Activated naive CD4-positive, alpha-beta T cell treated with anti-CD3 and anti-CD28 coated beads, Interleukin-2, amount 50 U/mL, for 24 hours (primary cell): Measurements from ENCODE around the gene KLF3.
A peak's percentile ranks its signal among the peaks of the same experiment; 100 is the strongest.

Experiments used
- H3K27ac Mint-ChIP-seq: one replicate; pipeline ENCODE4 v1.8.0; 2021; ENCODE audit warnings: mild to moderate bottlenecking, mixed read lengths
- H3K27me3 Mint-ChIP-seq: one replicate; pipeline ENCODE4 v1.8.0; 2021; ENCODE audit warnings: mixed read lengths
- H3K36me3 Mint-ChIP-seq: one replicate; pipeline ENCODE4 v1.8.0; 2021; ENCODE audit warnings: mixed read lengths
- H3K4me1 Mint-ChIP-seq: one replicate; pipeline ENCODE4 v1.8.0; 2021; ENCODE audit warnings: mixed read lengths
- H3K4me3 Mint-ChIP-seq: one replicate; pipeline ENCODE4 v1.8.0; 2021; ENCODE audit warnings: mild to moderate bottlenecking, mixed read lengths
- H3K9me3 Mint-ChIP-seq: one replicate; pipeline ENCODE4 v1.8.0; 2021; ENCODE audit warnings: mixed read lengths

Gene KLF3

GRCh38 chr4:38675146-38676121 is 11.4 kb downstream of the KLF3 start:
- peak overlapping the region; percentile 94 for H3K27ac Mint-ChIP-seq
- peaks cover 5% of the 10 kb centered on the region for H3K36me3 Mint-ChIP-seq
- H3K4me1 Mint-ChIP-seq = peaks cover 87% of the 10 kb centered on the region
- no peaks in the 10 kb centered on the region for H3K9me3 Mint-ChIP-seq
- H3K27me3 Mint-ChIP-seq = no peaks in the 10 kb centered on the region
- H3K4me3 Mint-ChIP-seq = peak overlapping the region; percentile 79

GRCh38 chr4:38676986-38677385 is 13.0 kb downstream of the KLF3 start:
- Mint-ChIP-seq H3K4me1 (peaks cover 81% of the 10 kb centered on the region), H3K36me3 (peaks cover 10% of the 10 kb centered on the region), H3K9me3 (no peaks in the 10 kb centered on the region), H3K4me3 (no peak overlapping the region), H3K27ac (peak overlapping the region; percentile 85), H3K27me3 (no peaks in the 10 kb centered on the region)

- peaks cover 10% of the 10 kb centered on the region for H3K36me3 Mint-ChIP-seq
- peaks cover 81% of the 10 kb centered on the region for H3K4me1 Mint-ChIP-seq
- peak overlapping the region; percentile 85 for H3K27ac Mint-ChIP-seq
- no peaks in the 10 kb centered on the region for H3K9me3 Mint-ChIP-seq
- H3K4me3 Mint-ChIP-seq = peak overlapping the region; percentile 31
- H3K27me3 Mint-ChIP-seq = no peaks in the 10 kb centered on the region
Measured at GRCh38 chr4:38677441-38677840, 13.4 kb downstream of the KLF3 start.

- H3K27ac Mint-ChIP-seq = peak overlapping the region; percentile 73
- H3K4me3 Mint-ChIP-seq = peak overlapping the region; percentile 57
- H3K9me3 Mint-ChIP-seq = no peaks in the 10 kb centered on the region
- peaks cover 81% of the 10 kb centered on the region for H3K4me1 Mint-ChIP-seq
- H3K36me3 Mint-ChIP-seq = peaks cover 10% of the 10 kb centered on the region
- no peaks in the 10 kb centered on the region for H3K27me3 Mint-ChIP-seq
Measured at GRCh38 chr4:38678078-38678477, 14.1 kb downstream of the KLF3 start.

GRCh38 chr4:38679921-38680320 is 15.9 kb downstream of the KLF3 start:
- Mint-ChIP-seq H3K9me3 (no peaks in the 10 kb centered on the region), H3K27me3 (no peaks in the 10 kb centered on the region), H3K36me3 (peaks cover 15% of the 10 kb centered on the region), H3K27ac (peak overlapping the region; percentile 26), H3K4me3 (peak overlapping the region; percentile 19), H3K4me1 (peaks cover 81% of the 10 kb centered on the region)

- Mint-ChIP-seq H3K4me3 (peak overlapping the region; percentile 19), H3K36me3 (peaks cover 15% of the 10 kb centered on the region), H3K27me3 (no peaks in the 10 kb centered on the region), H3K9me3 (no peaks in the 10 kb centered on the region), H3K27ac (peak overlapping the region; percentile 92), H3K4me1 (peaks cover 85% of the 10 kb centered on the region)
Measured at GRCh38 chr4:38681281-38681991, 17.4 kb downstream of the KLF3 start.

GRCh38 chr4:38682336-38682735 is 18.3 kb downstream of the KLF3 start:
- Mint-ChIP-seq H3K36me3 (peaks cover 15% of the 10 kb centered on the region), H3K4me1 (peaks cover 89% of the 10 kb centered on the region), H3K9me3 (no peaks in the 10 kb centered on the region), H3K27ac (peak overlapping the region; percentile 61), H3K27me3 (no peaks in the 10 kb centered on the region), H3K4me3 (peak overlapping the region; percentile 44)

GRCh38 chr4:38683276-38683675 is 19.3 kb downstream of the KLF3 start:
- Mint-ChIP-seq H3K36me3 (peaks cover 15% of the 10 kb centered on the region), H3K27me3 (no peaks in the 10 kb centered on the region), H3K4me1 (peaks cover 89% of the 10 kb centered on the region), H3K4me3 (no peak overlapping the region), H3K27ac (peak overlapping the region; percentile 82), H3K9me3 (no peaks in the 10 kb centered on the region)

GRCh38 chr4:38684271-38684670 is 20.3 kb downstream of the KLF3 start:
- peak overlapping the region; percentile 69 for H3K4me3 Mint-ChIP-seq
- peaks cover 89% of the 10 kb centered on the region for H3K4me1 Mint-ChIP-seq
- H3K27ac Mint-ChIP-seq = peak overlapping the region; percentile 82
- no peaks in the 10 kb centered on the region for H3K27me3 Mint-ChIP-seq
- H3K9me3 Mint-ChIP-seq = no peaks in the 10 kb centered on the region
- peaks cover 16% of the 10 kb centered on the region for H3K36me3 Mint-ChIP-seq

GRCh38 chr4:38684951-38685844 is 21.2 kb downstream of the KLF3 start:
- Mint-ChIP-seq H3K27ac (peak overlapping the region; percentile 65), H3K36me3 (peaks cover 16% of the 10 kb centered on the region), H3K4me3 (peak overlapping the region; percentile 11), H3K4me1 (peaks cover 87% of the 10 kb centered on the region), H3K9me3 (no peaks in the 10 kb centered on the region), H3K27me3 (no peaks in the 10 kb centered on the region)

GRCh38 chr4:38686682-38687081 is 22.7 kb downstream of the KLF3 start:
- H3K27me3 Mint-ChIP-seq = no peaks in the 10 kb centered on the region
- H3K4me1 Mint-ChIP-seq = peaks cover 79% of the 10 kb centered on the region
- H3K27ac Mint-ChIP-seq = peak overlapping the region; percentile 72
- peaks cover 14% of the 10 kb centered on the region for H3K36me3 Mint-ChIP-seq
- no peaks in the 10 kb centered on the region for H3K9me3 Mint-ChIP-seq
- H3K4me3 Mint-ChIP-seq = peak overlapping the region; percentile 36

- Mint-ChIP-seq H3K36me3 (peaks cover 14% of the 10 kb centered on the region), H3K4me3 (peak overlapping the region; percentile 47), H3K27ac (peak overlapping the region; percentile 66), H3K4me1 (peaks cover 72% of the 10 kb centered on the region), H3K27me3 (no peaks in the 10 kb centered on the region), H3K9me3 (no peaks in the 10 kb centered on the region)
Measured at GRCh38 chr4:38687571-38688011, 23.6 kb downstream of the KLF3 start.

- no peaks in the 10 kb centered on the region for H3K9me3 Mint-ChIP-seq
- H3K4me3 Mint-ChIP-seq = no peak overlapping the region
- H3K27me3 Mint-ChIP-seq = no peaks in the 10 kb centered on the region
- H3K36me3 Mint-ChIP-seq = peaks cover 18% of the 10 kb centered on the region
- peak overlapping the region; percentile 51 for H3K27ac Mint-ChIP-seq
- peaks cover 70% of the 10 kb centered on the region for H3K4me1 Mint-ChIP-seq
Measured at GRCh38 chr4:38688676-38689355, 24.8 kb downstream of the KLF3 start.

- Mint-ChIP-seq H3K27ac (peak overlapping the region; percentile 51), H3K36me3 (peaks cover 24% of the 10 kb centered on the region), H3K4me1 (peaks cover 62% of the 10 kb centered on the region), H3K9me3 (no peaks in the 10 kb centered on the region), H3K4me3 (no peak overlapping the region), H3K27me3 (no peaks in the 10 kb centered on the region)
Measured at GRCh38 chr4:38691251-38692008, 27.4 kb downstream of the KLF3 start.
